Choroid plexus epithelial cell (primary cell): ENCODE results near the gene AUH.

Source experiments
- DNase-seq: peaks from one replicate; pipeline ENCODE4 v3.0.0-alpha.2; 2010; ENCODE audit warnings: low read depth
- H3K4me3 ChIP-seq: 2 replicates; pipeline ENCODE4 v1.5.1; 2011; ENCODE audit warnings: low read depth, mild to moderate bottlenecking, control low read depth, low read length, moderate library complexity
- TF ChIP-seq, protein P1 (sequence below): conservative IDR thresholded peaks from 2 replicates; pipeline ENCODE4 v1.5.1; 2011; ENCODE audit warnings: low read depth, mild to moderate bottlenecking, control low read depth, inconsistent platforms, low read length, moderate library complexity

Gene AUH, protein sequence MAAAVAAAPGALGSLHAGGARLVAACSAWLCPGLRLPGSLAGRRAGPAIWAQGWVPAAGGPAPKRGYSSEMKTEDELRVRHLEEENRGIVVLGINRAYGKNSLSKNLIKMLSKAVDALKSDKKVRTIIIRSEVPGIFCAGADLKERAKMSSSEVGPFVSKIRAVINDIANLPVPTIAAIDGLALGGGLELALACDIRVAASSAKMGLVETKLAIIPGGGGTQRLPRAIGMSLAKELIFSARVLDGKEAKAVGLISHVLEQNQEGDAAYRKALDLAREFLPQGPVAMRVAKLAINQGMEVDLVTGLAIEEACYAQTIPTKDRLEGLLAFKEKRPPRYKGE

DNA sequence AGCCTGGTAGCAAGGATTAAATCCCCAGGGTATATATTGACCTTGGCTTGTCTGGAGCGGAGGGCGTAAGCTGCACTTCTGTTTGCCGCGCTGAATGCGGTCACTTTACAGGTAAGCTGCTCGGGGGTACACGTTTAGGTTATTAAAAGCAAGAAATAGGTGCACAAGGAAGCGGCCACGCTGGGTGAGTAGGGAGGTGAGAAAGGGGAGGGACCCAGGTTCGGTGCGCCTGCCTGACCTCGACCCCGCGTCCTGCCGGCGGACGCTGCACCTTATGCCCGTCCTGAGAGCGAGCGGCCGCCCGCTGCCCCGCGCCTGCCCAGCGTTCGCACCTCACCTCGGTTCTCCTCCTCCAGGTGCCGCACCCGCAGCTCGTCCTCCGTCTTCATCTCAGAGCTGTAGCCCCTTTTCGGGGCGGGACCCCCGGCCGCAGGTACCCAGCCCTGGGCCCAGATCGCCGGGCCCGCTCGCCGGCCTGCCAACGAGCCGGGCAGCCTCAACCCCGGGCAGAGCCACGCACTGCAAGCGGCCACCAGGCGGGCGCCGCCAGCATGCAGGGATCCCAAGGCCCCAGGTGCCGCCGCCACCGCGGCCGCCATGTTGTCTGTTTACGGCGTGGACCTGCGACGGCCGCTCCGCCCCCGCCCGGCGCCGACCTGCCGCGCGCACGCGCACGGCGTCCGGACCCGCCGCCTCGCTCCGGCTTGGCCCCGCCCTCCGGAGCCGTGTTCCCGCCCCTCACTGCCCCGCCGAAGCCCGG is at the start of gene AUH:
TSS of gene AUH (minus strand) at position 628 of the 760 bp plus-strand sequence. CDS start at position 599, 29 bp downstream.
- TF ChIP-seq, protein P1, sequence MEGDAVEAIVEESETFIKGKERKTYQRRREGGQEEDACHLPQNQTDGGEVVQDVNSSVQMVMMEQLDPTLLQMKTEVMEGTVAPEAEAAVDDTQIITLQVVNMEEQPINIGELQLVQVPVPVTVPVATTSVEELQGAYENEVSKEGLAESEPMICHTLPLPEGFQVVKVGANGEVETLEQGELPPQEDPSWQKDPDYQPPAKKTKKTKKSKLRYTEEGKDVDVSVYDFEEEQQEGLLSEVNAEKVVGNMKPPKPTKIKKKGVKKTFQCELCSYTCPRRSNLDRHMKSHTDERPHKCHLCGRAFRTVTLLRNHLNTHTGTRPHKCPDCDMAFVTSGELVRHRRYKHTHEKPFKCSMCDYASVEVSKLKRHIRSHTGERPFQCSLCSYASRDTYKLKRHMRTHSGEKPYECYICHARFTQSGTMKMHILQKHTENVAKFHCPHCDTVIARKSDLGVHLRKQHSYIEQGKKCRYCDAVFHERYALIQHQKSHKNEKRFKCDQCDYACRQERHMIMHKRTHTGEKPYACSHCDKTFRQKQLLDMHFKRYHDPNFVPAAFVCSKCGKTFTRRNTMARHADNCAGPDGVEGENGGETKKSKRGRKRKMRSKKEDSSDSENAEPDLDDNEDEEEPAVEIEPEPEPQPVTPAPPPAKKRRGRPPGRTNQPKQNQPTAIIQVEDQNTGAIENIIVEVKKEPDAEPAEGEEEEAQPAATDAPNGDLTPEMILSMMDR, result no peak
- H3K4me3 ChIP-seq, result peak within 1 kb of the TSS; percentile 92
- DNase-seq, result peak; percentile 70

DNA sequence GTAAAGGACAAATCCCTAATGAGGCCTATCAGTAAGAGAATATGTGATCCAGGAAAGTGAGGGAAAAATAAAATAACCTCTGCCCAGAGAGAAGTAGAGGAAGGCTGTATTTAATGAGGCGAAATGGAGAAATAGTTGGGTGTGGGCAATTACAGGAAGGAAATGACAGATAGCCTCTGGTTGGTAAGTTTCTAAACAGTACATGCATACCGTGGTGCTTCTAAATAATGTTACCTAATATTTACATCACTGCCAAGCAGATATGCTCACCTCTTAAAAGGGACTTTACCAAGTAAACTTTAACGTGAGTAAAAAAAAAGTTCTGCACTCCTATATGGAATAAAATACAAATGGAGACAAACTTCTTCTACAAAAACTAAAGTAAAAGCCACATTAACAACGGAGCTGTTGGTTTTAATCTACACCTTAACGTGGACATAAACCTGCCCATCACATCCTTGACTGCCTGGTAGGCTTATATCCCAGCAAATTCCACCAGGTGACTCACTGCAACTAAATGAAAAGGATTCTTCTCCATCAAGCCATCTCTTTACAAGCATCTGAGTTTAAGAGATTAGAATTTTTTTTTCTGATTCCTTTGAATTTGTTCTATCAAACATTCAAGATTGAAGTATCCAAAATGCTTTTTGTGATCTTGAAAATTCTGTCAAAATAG is 49.5 kb upstream of the AUH start:
- TF ChIP-seq, protein P1, result no peak
- peak; percentile 46 for DNase-seq
- no peak overlapping the region for H3K4me3 ChIP-seq

DNA sequence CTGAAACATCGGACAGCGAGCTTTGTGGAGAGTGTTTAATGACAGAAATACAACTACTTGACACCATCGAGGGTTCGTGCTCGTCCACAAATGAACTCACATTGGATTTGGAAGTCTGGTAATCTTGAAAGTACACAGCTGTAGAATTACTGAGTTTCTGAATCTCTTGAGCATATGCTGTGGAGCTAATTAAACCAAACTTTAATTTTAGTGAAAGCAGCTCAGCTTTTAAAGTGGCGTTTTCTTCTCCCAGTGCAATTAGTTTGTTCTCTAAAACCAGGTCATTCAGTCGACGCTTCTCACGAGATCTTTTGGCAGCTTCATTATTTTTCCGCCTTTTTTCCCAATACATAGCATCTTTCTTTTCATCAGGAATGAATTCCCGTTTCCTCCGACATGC is 48.4 kb upstream of the AUH start:
- DNase-seq, result no peak
- TF ChIP-seq, protein P1, result no peak
- H3K4me3 ChIP-seq, result no peak overlapping the region

DNA sequence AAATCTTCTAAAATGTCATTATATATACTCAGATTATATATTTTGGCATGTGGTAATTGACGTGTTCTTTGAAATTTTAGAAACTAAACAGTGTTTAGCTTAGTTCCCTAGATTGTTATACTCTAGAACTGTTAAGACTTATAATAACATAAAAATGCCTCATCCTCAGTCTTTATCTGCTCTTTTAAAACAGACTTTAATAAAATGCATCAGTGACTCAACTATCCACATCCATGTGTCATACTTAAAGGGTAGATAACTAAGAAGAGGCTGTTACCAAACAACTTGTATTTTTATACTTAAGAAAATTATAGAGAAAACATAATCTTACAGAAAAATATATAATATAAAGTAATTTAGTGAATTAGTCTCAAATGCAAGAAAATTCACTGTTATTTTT is 46.8 kb upstream of the AUH start:
- TF ChIP-seq, protein P1, result no peak
- DNase-seq, result no peak
- H3K4me3 ChIP-seq, result no peak overlapping the region

DNA sequence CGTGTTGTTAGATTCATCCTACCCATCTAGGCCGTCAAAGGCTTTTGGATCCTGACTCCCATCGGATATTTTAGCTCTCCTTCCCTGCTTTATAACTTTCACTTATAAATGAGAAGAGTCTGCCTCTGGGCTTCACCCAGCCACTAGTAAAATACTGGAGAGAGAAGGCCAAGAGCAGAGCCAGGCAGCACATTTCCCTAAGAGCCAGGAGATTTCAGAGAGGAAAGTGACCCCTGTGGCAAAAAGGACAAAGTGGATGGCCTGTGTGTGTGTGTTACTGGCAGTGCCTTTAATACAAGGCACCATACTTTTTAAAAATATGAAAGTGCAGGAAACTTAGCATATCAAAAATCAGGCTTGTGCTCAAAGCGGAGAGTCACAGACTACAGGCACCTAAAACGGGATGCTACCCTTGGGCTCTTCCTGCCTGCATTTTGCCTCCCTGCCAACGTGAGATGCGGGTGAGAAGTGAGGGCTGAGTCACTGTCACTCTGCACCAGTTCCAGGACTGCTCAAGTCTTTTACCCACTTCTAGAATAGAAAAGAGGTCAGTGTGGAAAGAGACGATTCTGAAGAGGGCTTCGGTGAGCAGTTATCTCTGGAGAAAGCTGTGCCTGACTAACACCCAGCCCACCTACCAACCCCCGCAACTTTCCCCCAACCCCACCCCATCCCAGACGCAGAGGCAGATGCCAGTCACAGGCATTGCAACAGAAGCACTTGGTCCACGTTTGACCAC is 46.0 kb upstream of the AUH start:
- no peak for DNase-seq
- H3K4me3 ChIP-seq, result no peak overlapping the region
- TF ChIP-seq, protein P1, result no peak

DNA sequence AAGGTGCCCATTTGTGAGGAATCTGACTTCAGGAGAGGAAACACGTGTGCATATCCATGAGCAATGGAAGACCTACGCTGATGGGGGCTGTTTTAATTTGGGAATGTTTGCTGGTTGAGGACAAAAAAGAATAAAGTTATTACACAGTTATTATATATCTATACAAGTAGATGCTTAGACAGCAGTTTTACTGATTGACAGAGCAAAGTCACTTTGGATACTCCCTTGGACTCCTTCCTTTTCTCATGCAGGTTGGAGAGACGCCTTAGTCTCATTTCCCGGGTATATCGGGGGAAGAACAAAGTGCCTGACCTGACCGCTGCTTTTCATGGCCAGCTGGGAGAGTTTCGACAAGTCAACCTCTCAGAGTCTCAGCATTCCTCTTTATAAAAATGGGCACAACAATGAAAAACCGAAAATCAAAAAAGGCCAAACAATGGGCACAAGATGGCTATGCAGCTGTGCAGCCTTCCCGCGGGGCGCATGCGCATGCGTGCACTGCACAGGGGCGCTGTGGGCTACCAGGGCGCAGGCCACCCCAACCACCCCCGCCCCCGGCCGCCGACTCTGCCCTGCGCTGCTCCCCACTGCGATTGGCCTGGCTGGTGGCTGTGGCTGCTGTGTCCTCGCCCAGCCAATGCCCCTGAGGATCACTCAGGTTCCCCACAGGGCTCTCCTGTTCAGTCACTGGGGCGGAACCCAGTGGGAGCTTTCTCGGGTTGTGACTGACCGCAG is 43.8 kb upstream of the AUH start:
- TF ChIP-seq, protein P1, result no peak

More for the DNA sequence above, 43.8 kb upstream of the AUH start:
- no peak overlapping the region for H3K4me3 ChIP-seq
- DNase-seq, result no peak
